Endothelial cell of umbilical vein (primary cell): ENCODE results near the gene TPT1. TPM values are rescaled to one million over a fixed set of nuclear protein-coding genes. Genes with fewer than 3 reads are reported as not detected.

ENCODE experiments used
- BruUV-seq: library from RNA; stranded (reverse); fragments of 400-500 nt; replicated peaks from 2 replicates; lab custom pipeline; 2021; lab: Mats Ljungman, UMichigan
- CTCF ChIA-PET: fragments of 300-600, 350-600 bp; sonication (Branson Sonifier 250); formaldehyde crosslinking; loops from one replicate; lab custom pipeline; 2021; ENCODE audit warnings: antibody characterized with exemption, inconsistent platforms; lab: Charles Lee
- POLR2A ChIA-PET: fragments of 300-600, 350-600 bp; sonication (Branson Sonifier 250); formaldehyde crosslinking; loops from one replicate; lab custom pipeline; 2021; ENCODE audit warnings: antibody characterized with exemption, inconsistent platforms; lab: Charles Lee
- DNase-seq: peaks from one replicate; pipeline ENCODE4 v3.0.0-alpha.2; 2011; ENCODE audit warnings: low read depth, low spot score
- FAIRE-seq: peaks from 2 replicates; lab custom pipeline; 2011; peaks lifted over from hg19 to GRCh38; lab: Jason Lieb, UNC
- H2AFZ ChIP-seq: 2 replicates; pipeline ENCODE4 v1.6.0; 2012; ENCODE audit warnings: low read depth, low read length, control low read depth, inconsistent platforms
- H3K27ac ChIP-seq: 2 replicates; pipeline ENCODE4 v1.5.1; 2011; ENCODE audit warnings: low read depth, mild to moderate bottlenecking, control low read depth, low read length, moderate library complexity; ENCODE audit not compliant: insufficient read depth
- H3K27me3 ChIP-seq, 2 experiments: 2 replicates each; pipeline versions ENCODE4 v1.6.0 to v1.6.1; 2011; ENCODE audit warnings: low read length in 2 of 2, mixed read lengths in 1 of 2; ENCODE audit not compliant: control insufficient read depth in 2 of 2, insufficient read depth in 2 of 2
- H3K36me3 ChIP-seq, 2 experiments: 2 replicates in 1 of 2; 3 replicates in 1 of 2; pipeline ENCODE4 v1.5.1; 2011; ENCODE audit warnings: low read length in 2 of 2, mild to moderate bottlenecking in 1 of 2, moderate library complexity in 1 of 2; ENCODE audit not compliant: control insufficient read depth in 2 of 2, insufficient read depth in 2 of 2; ENCODE audit errors: extremely low read depth in 1 of 2
- H3K4me1 ChIP-seq: 3 replicates; pipeline ENCODE4 v1.5.1; 2011; ENCODE audit warnings: mild to moderate bottlenecking, low read length; ENCODE audit not compliant: control insufficient read depth, insufficient read depth; ENCODE audit errors: extremely low read depth
- H3K4me2 ChIP-seq: 2 replicates; pipeline ENCODE4 v1.6.1; 2011; ENCODE audit warnings: low read length, control low read depth, mixed read lengths; ENCODE audit not compliant: insufficient read depth
- H3K4me3 ChIP-seq, 3 experiments: fragments of 200-600 bp in 1 of 3; sonication (generic), shearing (Covaris generic) in 1 of 3; replicated peaks in 1 of 3; 2 replicates each; pipeline ENCODE4 v1.5.1; 2011 to 2016; ENCODE audit warnings: control low read depth in 3 of 3, low read length in 3 of 3, mild to moderate bottlenecking in 2 of 3, inconsistent platforms in 1 of 3, low read depth in 1 of 3, moderate library complexity in 1 of 3; ENCODE audit not compliant: insufficient read depth in 1 of 3
- H3K79me2 ChIP-seq: 2 replicates; pipeline ENCODE4 v1.6.0; 2012; ENCODE audit warnings: low read length, inconsistent platforms; ENCODE audit not compliant: control insufficient read depth, insufficient read depth
- H3K9ac ChIP-seq: replicated peaks from 2 replicates; pipeline ENCODE3; 2011; ENCODE audit warnings: low read length, control low read depth; ENCODE audit not compliant: insufficient read depth; ENCODE audit errors: extremely low read depth
- H3K9me1 ChIP-seq: replicated peaks from 3 replicates; pipeline ENCODE4 v1.6.0; 2011; ENCODE audit warnings: mild to moderate bottlenecking, low read length; ENCODE audit not compliant: control insufficient read depth, insufficient read depth; ENCODE audit errors: extremely low read depth
- H3K9me3 ChIP-seq: replicated peaks from 2 replicates; pipeline ENCODE4 v1.5.1; 2012; ENCODE audit warnings: low read length, inconsistent platforms; ENCODE audit not compliant: control insufficient read depth, insufficient read depth
- H4K20me1 ChIP-seq: replicated peaks from 2 replicates; pipeline ENCODE3; 2011; ENCODE audit warnings: mild to moderate bottlenecking, low read length; ENCODE audit not compliant: control insufficient read depth, insufficient read depth; ENCODE audit errors: extremely low read depth
- CTCF ChIP-seq, 2 donors: IDR thresholded peaks; 1 replicate in 1 of 2; 2 replicates in 1 of 2; pipeline ENCODE4 v1.5.1; 2011; ENCODE audit warnings: low read length in 2 of 2, mild to moderate bottlenecking in 2 of 2, moderate library complexity in 2 of 2, control low read depth in 1 of 2, inconsistent platforms in 1 of 2, low read depth in 1 of 2; ENCODE audit not compliant: insufficient read depth in 1 of 2; ENCODE audit errors: extremely low read depth in 1 of 2
- EZH2 ChIP-seq: IDR thresholded peaks from 2 replicates; pipeline ENCODE4 v1.6.1; 2012; ENCODE audit warnings: borderline replicate concordance, low read depth, mild to moderate bottlenecking, moderate library complexity, low read length, inconsistent platforms; ENCODE audit not compliant: severe bottlenecking
- FOS ChIP-seq: IDR thresholded peaks from 2 replicates; pipeline ENCODE4 v1.6.1; 2011; ENCODE audit warnings: mild to moderate bottlenecking, low read length, moderate library complexity, borderline replicate concordance; ENCODE audit not compliant: insufficient read depth
- GATA2 ChIP-seq: IDR thresholded peaks from 2 replicates; pipeline ENCODE4 v1.7.0; 2011; ENCODE audit warnings: low read depth, mild to moderate bottlenecking, moderate library complexity, mixed read lengths, low read length; ENCODE audit not compliant: insufficient read length, insufficient read depth
- JUN ChIP-seq: IDR thresholded peaks from 2 replicates; pipeline ENCODE4 v1.6.1; 2011; ENCODE audit warnings: borderline replicate concordance, low read depth; ENCODE audit not compliant: insufficient read length, insufficient read depth
- MAX ChIP-seq: IDR thresholded peaks from 2 replicates; pipeline ENCODE4 v1.6.1; 2011; ENCODE audit not compliant: insufficient read depth, insufficient read length
- MYC ChIP-seq: IDR thresholded peaks from one replicate; pipeline ENCODE4 v1.6.1; 2011; ENCODE audit warnings: mild to moderate bottlenecking, low read depth, low read length
- POLR2A ChIP-seq: IDR thresholded peaks from 2 replicates; pipeline ENCODE4 v1.6.1; 2012; ENCODE audit warnings: low read depth, mild to moderate bottlenecking, control low read depth, low read length
- POLR2AphosphoS5 ChIP-seq: IDR thresholded peaks from 2 replicates; pipeline ENCODE4 v1.6.1; 2012; ENCODE audit warnings: low read depth, mild to moderate bottlenecking, control low read depth, low read length, moderate library complexity; ENCODE audit not compliant: insufficient read depth
- dilution Hi-C: fragments of 300-500 bp; cut with MboI; formaldehyde crosslinking; loops from one replicate; pipeline ENCODE4 v1.15.0; 2019; ENCODE audit warnings: low sequenced_read_pairs; ENCODE audit not compliant: extremely low pct_ligation_motif_present
- intact Hi-C: fragments of 100-400 bp; cut with micrococcal nuclease; formaldehyde crosslinking; loops from one replicate; pipeline ENCODE4 v1.10.0; 2022
- polyA plus RNA-seq, 4 experiments: library from polyadenylated mRNA; depleted of rRNA in 3 of 4; stranded (reverse) in 3 of 4; unstranded in 1 of 4; fragments of >200 nt; gene quantifications; 2 replicates each; pipeline versions ENCODE4 v1.2.1 to v1.2.3, GENCODE V29; 2011 to 2012; ENCODE audit warnings: missing spikeins in 1 of 4
- total RNA-seq: library from RNA; stranded (reverse); gene quantifications from 2 replicates; pipeline ENCODE4 v1.2.3, GENCODE V29; 2021

Gene TPT1
- total and polyA plus RNA-seq, 2 donors (not counting 3 experiments of a cell fraction or from before 2014, with no cell fraction given), result 2,993 to 4,330 TPM

GRCh38 chr13:45301263-45301662 lies 39.7 kb downstream of the TPT1 start:
- Histone ChIP-seq H3K9me3 (no peaks in the 10 kb centered on the region), H2AFZ (no peak overlapping the region), H3K9me1 (no peaks in the 10 kb centered on the region), H3K4me3 (no peak overlapping the region), H3K27ac (no peak overlapping the region), H3K36me3 (no peaks in the 10 kb centered on the region), H3K27me3 (peaks cover 0 to 5% of the 10 kb centered on the region in 2 experiments), H3K79me2 (no peaks in the 10 kb centered on the region), H3K9ac (no peak overlapping the region), H3K4me2 (no peak overlapping the region), H4K20me1 (no peaks in the 10 kb centered on the region), H3K4me1 (peaks cover 4% of the 10 kb centered on the region)
- CTCF ChIA-PET, result interaction anchor here (1.2 kb wide), 1 partner anchor 9 kb away, joined by 3 read pairs; no protein-coding TSS in a partner anchor
- FAIRE-seq (no peak), DNase-seq (no peak)
- POLR2A ChIA-PET, result no interaction called here
- intact Hi-C loops (no loop called here), dilution Hi-C loops (no loop called here)
- no TSS peak for BruUV-seq
- TF ChIP-seq EZH2 (no peak), MAX (no peak), POLR2A (no peak), JUN (no peak), MYC (no peak), FOS (no peak), POLR2AphosphoS5 (no peak), CTCF (IDR thresholded peaks at IDR 0.05; ENCODE audit: extremely low read depth in 1 of 2, insufficient read depth in 1 of 2, low read depth in 1 of 2, low read length in 2 of 2) (no peak), GATA2 (no peak)
